ENCODE results near the gene ALDH1L1.

ALDH1L1 gene

DNA sequence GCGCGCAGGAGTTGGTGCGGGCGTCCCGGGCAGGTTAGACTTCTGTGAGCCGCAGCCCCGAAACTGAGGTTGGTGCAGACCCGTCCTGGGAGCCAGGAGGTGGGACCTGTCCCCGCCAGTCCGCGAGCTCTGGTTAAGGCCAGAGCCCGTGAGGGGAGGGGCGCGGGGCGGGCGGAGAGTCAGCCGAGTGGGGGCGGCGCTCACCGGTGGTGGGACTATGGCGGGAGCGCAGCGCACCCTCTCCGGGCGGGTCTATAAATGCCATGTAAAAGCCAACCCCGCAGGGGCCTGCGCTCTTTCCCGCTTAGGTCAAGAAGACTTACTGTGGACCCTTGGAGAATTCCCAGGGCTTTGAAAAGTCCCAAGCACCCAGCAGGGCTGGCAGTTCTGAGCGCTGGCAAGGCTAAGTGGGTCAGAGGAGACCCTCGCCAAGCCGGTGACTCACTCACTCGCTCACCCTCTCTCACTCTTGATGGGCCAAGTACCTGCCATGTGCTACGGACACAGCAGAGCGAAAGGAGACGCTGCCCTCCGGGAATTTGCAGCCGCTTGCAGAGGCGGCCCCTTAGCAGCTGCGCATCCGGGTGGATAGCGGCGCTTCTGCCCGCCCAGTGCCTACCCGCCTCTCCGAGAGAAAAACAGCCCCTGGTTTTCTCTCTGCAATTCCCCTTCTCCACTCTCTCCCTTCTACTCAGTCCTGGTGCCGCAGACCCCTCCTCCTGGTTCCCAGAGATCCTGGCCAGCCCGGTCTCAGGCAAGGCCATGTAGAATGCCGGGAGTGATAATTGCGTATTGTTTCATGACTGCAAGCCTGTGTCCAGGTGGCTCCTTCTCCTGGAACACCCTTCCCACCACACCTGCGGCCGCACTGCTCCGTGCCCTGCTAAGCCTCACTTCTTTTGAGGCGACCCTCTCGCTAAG lies at the start of gene ALDH1L1:
Gene ALDH1L1 (minus strand): TSS at position 110 of the 921 bp plus-strand sequence. CDS start 19,607 bp downstream, outside the sequence.
- CTCF ChIA-PET, result no interaction called here
- no peak for DNase-seq (ENCODE audit: extremely low spot score)
- POLR2A ChIA-PET, result no interaction called here
- TF ChIP-seq BHLHE40 (IDR thresholded peaks at IDR 0.05; ENCODE audit: borderline replicate concordance), result no peak
- no peak for TF ChIP-seq FOXM1 (IDR thresholded peaks at IDR 0.05; ENCODE audit: borderline replicate concordance)
- TF ChIP-seq CTBP1 (IDR thresholded peaks at IDR 0.05; ENCODE audit: borderline replicate concordance), result no peak
- TF ChIP-seq SUZ12 (IDR thresholded peaks at IDR 0.05), result no peak
- TF ChIP-seq ELF4 (IDR thresholded peaks at IDR 0.05), result no peak
- no peak for TF ChIP-seq ARNT (IDR thresholded peaks at IDR 0.05)
- TF ChIP-seq TARDBP (IDR thresholded peaks at IDR 0.05), result no peak
- no peak for TF ChIP-seq LEF1 (IDR thresholded peaks at IDR 0.05; ENCODE audit: borderline replicate concordance)
- no peak for TF ChIP-seq L3MBTL2 (conservative IDR thresholded peaks at IDR 0.05)
- no peak for TF ChIP-seq FOXK2 (IDR thresholded peaks at IDR 0.05)
- TF ChIP-seq NFRKB (IDR thresholded peaks at IDR 0.05), result no peak
- TF ChIP-seq SP1 (IDR thresholded peaks at IDR 0.05), result no peak
- TF ChIP-seq, protein P1, sequence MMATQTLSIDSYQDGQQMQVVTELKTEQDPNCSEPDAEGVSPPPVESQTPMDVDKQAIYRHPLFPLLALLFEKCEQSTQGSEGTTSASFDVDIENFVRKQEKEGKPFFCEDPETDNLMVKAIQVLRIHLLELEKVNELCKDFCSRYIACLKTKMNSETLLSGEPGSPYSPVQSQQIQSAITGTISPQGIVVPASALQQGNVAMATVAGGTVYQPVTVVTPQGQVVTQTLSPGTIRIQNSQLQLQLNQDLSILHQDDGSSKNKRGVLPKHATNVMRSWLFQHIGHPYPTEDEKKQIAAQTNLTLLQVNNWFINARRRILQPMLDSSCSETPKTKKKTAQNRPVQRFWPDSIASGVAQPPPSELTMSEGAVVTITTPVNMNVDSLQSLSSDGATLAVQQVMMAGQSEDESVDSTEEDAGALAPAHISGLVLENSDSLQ (IDR thresholded peaks at IDR 0.05), result no peak
- no peak for TF ChIP-seq HDGF (IDR thresholded peaks at IDR 0.05; ENCODE audit: borderline replicate concordance)
- no peak for TF ChIP-seq FOXA1 (IDR thresholded peaks at IDR 0.05)
- TF ChIP-seq ZNF384 (IDR thresholded peaks at IDR 0.05), result no peak

DNA sequence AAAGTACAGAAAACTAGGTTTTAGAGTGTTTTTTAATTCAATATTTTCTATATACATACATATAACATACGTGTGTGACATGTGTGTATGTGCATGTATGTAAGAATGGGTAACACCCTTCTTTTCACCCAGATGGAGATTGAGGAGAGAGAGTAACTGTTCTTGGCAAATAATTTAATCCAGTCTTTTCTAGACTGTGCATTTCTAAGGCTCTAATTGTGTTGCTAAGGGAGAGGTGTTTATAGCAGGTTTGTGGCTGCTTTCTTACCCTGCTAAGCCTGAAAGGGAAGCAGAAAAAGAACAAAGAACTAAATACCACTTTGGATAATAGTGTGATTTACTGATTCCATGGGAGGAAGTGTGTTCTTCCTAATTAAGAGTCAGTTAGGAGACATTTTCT lies 46.0 kb upstream of the ALDH1L1 start:
- ChIA-PET POLR2A (no interaction called here), CTCF (no interaction called here)
- TF ChIP-seq LEF1 (IDR thresholded peaks at IDR 0.05; ENCODE audit: borderline replicate concordance) (no peak), SP1 (IDR thresholded peaks at IDR 0.05) (no peak), L3MBTL2 (conservative IDR thresholded peaks at IDR 0.05) (no peak), FOXA1 (IDR thresholded peaks at IDR 0.05) (no peak), TARDBP (IDR thresholded peaks at IDR 0.05) (no peak), ZNF384 (IDR thresholded peaks at IDR 0.05) (no peak), SUZ12 (IDR thresholded peaks at IDR 0.05) (no peak), BHLHE40 (IDR thresholded peaks at IDR 0.05; ENCODE audit: borderline replicate concordance) (no peak), ELF4 (IDR thresholded peaks at IDR 0.05) (no peak), NFRKB (IDR thresholded peaks at IDR 0.05) (no peak), CTBP1 (IDR thresholded peaks at IDR 0.05; ENCODE audit: borderline replicate concordance) (no peak), FOXM1 (IDR thresholded peaks at IDR 0.05; ENCODE audit: borderline replicate concordance) (no peak), ARNT (IDR thresholded peaks at IDR 0.05) (no peak), FOXK2 (IDR thresholded peaks at IDR 0.05) (no peak), HDGF (IDR thresholded peaks at IDR 0.05; ENCODE audit: borderline replicate concordance) (no peak)
- TF ChIP-seq, protein P1 (IDR thresholded peaks at IDR 0.05), result no peak

DNA sequence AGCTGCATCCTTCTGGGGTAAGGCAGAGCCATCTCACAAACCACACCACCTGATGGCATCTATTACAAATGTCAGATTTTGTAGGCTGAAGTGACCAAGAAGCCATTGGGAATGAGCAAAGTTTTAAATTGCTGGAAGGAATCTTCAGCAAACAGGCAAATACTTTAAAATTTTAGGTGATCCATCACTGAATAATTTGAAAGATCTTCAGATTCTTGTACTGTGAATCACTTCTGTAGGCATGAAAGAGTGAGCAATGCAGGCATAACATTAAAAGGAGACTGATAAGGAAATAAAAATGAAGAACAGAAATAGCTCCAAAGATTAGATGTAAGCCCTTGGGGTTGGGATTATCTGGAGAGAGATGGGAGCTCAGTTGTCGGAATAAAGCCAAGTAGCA lies 36.0 kb upstream of the ALDH1L1 start:
- ChIA-PET POLR2A (no interaction called here), CTCF (no interaction called here)
- DNase-seq (ENCODE audit: extremely low spot score), result no peak
- TF ChIP-seq NFRKB (IDR thresholded peaks at IDR 0.05) (no peak), TARDBP (IDR thresholded peaks at IDR 0.05) (no peak), BHLHE40 (IDR thresholded peaks at IDR 0.05; ENCODE audit: borderline replicate concordance) (no peak), FOXA1 (IDR thresholded peaks at IDR 0.05) (no peak), FOXK2 (IDR thresholded peaks at IDR 0.05) (no peak), SUZ12 (IDR thresholded peaks at IDR 0.05) (no peak), HDGF (IDR thresholded peaks at IDR 0.05; ENCODE audit: borderline replicate concordance) (no peak)

More for the DNA sequence above, 46.0 kb upstream of the ALDH1L1 start:
- DNase-seq (ENCODE audit: extremely low spot score), result no peak

DNA sequence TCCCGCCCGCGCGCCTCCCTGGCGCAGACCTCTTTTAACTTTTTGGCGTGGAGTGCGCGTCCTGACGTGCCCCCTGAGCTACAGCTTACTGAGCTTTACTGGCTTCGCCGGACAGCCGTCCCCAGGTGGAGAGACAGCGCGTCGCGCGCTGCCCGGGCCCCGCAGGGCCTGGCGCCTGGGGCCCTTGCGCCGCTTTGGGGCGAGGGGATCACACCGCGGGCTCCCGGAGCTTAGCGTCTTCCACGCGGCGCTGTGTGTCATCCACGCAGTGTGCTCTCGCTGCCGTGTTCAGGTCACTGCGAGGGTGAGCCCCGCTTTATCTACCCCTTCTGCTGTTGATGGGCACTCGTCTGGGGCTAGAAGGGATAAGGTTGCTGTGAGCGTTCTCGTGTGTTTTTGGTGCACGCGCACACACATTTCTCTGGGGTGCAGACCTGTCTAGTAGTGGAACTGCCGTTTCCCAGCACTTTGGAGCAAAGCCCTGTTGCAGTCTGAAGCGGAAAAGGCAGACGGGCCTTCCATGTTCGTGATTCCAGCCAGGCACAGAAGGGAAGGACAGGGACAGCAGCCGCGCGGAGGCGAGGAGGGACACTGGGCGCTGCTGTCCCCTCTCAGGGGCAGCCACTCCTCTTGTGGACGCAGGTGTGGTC lies 33.1 kb upstream of the ALDH1L1 start:
- no peak for TF ChIP-seq FOXA1 (IDR thresholded peaks at IDR 0.05)
- no peak for TF ChIP-seq BHLHE40 (IDR thresholded peaks at IDR 0.05; ENCODE audit: borderline replicate concordance)
- TF ChIP-seq L3MBTL2 (conservative IDR thresholded peaks at IDR 0.05), result no peak
- no peak for TF ChIP-seq ELF4 (IDR thresholded peaks at IDR 0.05)
- no peak for TF ChIP-seq SUZ12 (IDR thresholded peaks at IDR 0.05)
- no peak for TF ChIP-seq LEF1 (IDR thresholded peaks at IDR 0.05; ENCODE audit: borderline replicate concordance)
- no peak for TF ChIP-seq NFRKB (IDR thresholded peaks at IDR 0.05)
- no peak for TF ChIP-seq FOXK2 (IDR thresholded peaks at IDR 0.05)
- no peak for TF ChIP-seq FOXM1 (IDR thresholded peaks at IDR 0.05; ENCODE audit: borderline replicate concordance)
- TF ChIP-seq HDGF (IDR thresholded peaks at IDR 0.05; ENCODE audit: borderline replicate concordance), result no peak
- TF ChIP-seq ZNF384 (IDR thresholded peaks at IDR 0.05), result no peak
- TF ChIP-seq TARDBP (IDR thresholded peaks at IDR 0.05), result no peak
- no peak for TF ChIP-seq CTBP1 (IDR thresholded peaks at IDR 0.05; ENCODE audit: borderline replicate concordance)
- no peak for TF ChIP-seq SP1 (IDR thresholded peaks at IDR 0.05)
- TF ChIP-seq, protein P1 (IDR thresholded peaks at IDR 0.05), result no peak
- no peak for TF ChIP-seq ARNT (IDR thresholded peaks at IDR 0.05)
- DNase-seq (ENCODE audit: extremely low spot score), result no peak
- POLR2A ChIA-PET, result interaction anchor here (0.8 to 1.1 kb wide), 2 partner anchors 14 to 79 kb away, joined by 3 read pairs; no protein-coding TSS in a partner anchor
- CTCF ChIA-PET, result interaction anchor here (1.3 to 1.6 kb wide), 2 partner anchors 15 to 80 kb away, joined by 4 to 5 read pairs; no protein-coding TSS in a partner anchor

Measured in HEK293T (cell line).